Mammary epithelial cell (primary cell): ENCODE data around the gene CCDC57.

Source experiments
- CTCF ChIP-seq, 2 donors: IDR thresholded peaks in 1 of 2; conservative IDR thresholded peaks in 1 of 2; 2 replicates each; pipeline ENCODE4 v1.5.1; 2011 to 2012; ENCODE audit warnings: inconsistent platforms in 2 of 2, low read length in 2 of 2, mild to moderate bottlenecking in 2 of 2, control low read depth in 1 of 2, low read depth in 1 of 2; ENCODE audit not compliant: insufficient read depth in 1 of 2; ENCODE audit errors: extremely low read depth in 1 of 2
- EZH2 ChIP-seq: IDR thresholded peaks from 2 replicates; pipeline ENCODE4 v1.6.1; 2012; ENCODE audit warnings: low read length, inconsistent platforms, borderline replicate concordance

- TF ChIP-seq CTCF (conservative IDR thresholded peaks at IDR 0.05 in 1 of 2, IDR thresholded peaks at IDR 0.05 in 1 of 2; ENCODE audit: extremely low read depth in 1 of 2, insufficient read depth in 1 of 2, low read depth in 1 of 2, low read length in 2 of 2), result no peak
- TF ChIP-seq EZH2, result no peak
These were observed 98.7 kb downstream of the CCDC57 start for GRCh38 chr17:82113941-82114340.
